Hematopoietic multipotent progenitor cell (in vitro differentiated cells): ENCODE measurements around the gene DAPK1. TPM values are rescaled to one million over a fixed set of nuclear protein-coding genes. Genes with fewer than 3 reads are reported as not detected.

ENCODE experiments used
- DNase-seq, 3 donors: peaks; one replicate each; pipeline ENCODE4 v3.0.0-alpha.2; 2011 to 2015; ENCODE audit warnings: low read depth in 2 of 3, low spot score in 2 of 3
- total RNA-seq: library from RNA; depleted of rRNA; stranded (reverse); fragments of >200 nt; gene quantifications from one replicate; pipeline ENCODE4 v1.2.3, GENCODE V29; 2012

Gene DAPK1
- total RNA-seq, 1 donor = 148 TPM

DNA sequence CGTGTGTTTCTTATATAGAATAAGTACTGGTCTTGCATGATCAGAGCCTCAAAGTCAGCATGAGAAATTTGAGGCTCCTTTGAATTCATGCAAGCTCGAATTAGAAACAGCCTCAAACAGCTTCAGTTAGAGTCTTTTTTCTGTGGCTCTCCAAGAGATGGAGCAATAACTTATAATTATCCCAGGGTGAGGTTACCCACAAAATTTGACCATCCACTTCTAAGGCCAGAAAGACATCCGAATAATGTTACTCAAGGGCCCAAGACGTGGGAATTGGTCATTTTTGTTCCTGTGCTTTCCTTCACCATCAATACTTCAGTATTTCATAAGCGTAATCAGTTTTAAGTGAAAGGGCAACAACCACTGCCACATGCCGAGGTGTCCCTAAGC lies 89.7 kb downstream of the DAPK1 start:
- no peak for DNase-seq

DNA sequence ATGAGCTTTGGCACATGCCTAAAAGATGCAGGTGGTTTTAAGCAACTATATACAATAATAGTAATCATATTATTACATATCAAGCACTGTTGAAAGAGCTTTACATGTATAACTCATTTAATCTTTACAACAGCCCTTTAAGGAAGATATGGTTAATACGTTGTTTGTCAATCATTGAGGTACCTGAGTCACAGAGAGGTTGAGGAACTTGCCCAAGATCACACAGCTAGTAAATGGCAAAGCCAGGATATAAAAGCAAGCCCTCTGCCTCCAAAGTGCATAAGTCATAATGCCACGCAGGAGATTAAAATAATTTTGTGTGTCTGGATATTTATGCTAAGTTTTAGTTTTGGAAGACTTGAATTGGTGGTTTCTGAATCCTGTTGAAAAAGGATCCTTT lies 90.2 kb downstream of the DAPK1 start:
- no peak for DNase-seq

DNA sequence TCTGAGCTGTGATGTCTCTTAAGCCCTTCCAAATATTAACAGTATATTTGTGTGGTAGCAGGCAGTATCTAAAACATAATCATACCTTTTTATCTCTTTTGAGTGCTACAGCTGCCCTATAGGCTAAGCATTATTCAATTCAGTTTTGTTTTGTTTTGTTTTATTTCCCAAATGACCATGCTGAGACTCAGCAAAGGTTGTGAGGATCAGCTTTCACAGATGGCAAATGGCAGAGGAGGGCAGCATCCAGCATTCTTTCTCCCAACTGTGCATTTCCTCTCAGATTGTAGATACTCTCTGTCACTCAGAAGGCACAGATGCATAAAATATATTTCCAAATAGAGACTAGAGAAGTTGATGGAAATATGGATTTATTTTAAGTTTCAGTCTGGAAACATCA lies 90.7 kb downstream of the DAPK1 start:
- no peak for DNase-seq

- DNase-seq = no peak
Measured at GRCh38 chr9:87590996-87591395, 93.3 kb downstream of the DAPK1 start.

DNA sequence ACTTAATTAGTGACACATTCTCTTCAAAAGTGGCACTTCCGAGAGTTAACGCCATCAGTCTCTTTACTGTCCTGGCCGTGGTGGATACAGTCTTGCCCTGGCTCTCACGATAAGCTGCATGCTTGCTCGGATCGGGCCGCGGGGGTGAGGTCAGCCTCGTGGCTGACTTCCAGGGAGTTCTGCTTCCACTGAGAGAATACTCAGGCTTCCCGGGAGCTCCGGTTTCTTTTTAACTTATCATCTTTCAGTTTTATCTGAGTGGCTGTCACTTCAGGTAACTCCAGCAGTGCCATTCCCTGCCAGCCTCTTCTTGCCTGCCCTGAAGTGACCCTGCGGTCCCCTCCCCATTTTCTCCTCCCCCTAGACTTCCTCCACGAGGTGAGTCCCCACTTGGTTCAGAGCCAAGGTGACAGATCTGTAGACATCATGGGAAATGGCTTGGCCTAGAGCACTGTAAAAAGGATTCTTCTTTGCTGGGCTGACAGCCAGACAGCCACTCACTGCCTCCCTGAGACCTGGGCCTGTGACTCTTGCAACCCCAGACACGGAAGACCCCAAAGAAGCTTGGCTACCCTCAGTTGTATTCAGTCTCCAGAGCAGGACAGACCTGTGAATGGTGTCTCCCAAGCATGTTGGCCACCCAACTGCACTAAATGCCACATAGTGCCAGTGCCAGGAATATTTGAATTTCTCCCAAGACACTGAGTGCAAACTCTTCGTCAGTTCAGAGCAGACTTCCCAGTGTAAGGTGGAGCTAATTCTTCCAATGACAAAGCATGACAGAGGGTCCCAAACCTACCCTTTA lies 95.1 kb downstream of the DAPK1 start:
- no peak for DNase-seq

GRCh38 chr9:87593359-87593980 lies 95.8 kb downstream of the DAPK1 start:
- peak in 1 of 3 donors; percentile 31 for DNase-seq

DNA sequence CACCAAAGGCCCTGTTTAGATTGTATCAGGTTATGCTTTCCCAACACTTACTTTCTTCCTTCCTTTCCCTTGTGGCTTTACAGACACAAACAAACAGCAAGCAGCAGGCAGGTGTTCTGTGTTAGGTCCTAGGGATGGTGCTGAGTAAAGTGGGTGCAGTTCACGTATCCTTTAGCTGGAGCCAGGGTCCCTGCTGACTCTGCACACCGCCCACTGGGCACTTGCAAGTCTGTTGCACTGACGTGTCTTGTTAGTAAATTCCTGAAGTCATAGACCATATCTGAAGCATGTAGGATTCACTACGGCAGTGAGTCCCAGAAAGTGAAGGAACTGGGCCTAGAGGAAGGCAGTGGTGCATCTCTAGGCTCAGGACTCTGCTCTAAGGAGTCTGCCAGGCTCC lies 96.5 kb downstream of the DAPK1 start:
- DNase-seq = no peak

GRCh38 chr9:87594662-87595061 lies 97.0 kb downstream of the DAPK1 start:
- DNase-seq = no peak

DNA sequence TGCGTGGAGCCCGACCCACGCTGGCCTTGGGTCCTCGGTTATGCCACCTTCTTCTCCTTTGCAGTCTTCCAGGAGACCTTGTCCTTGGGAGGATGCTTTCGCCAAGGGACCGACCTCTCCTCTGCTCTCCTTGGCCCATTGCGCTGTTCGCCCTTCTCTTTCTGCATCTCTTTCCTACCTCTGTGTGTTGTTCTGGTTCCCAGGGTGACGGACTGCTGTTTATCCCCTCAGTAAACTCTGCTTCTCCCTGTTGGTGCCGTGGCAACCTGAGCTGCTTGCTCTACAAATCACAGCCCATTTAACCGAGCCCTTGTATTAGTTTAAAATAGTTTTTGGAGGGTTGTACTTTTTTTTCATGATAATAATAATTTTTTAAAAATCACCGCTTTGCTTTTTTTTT lies 97.9 kb downstream of the DAPK1 start:
- peak in 2 of 3 donors; percentile 48 to 79 for DNase-seq

GRCh38 chr9:87596862-87597261 lies 99.2 kb downstream of the DAPK1 start:
- no peak for DNase-seq

DNA sequence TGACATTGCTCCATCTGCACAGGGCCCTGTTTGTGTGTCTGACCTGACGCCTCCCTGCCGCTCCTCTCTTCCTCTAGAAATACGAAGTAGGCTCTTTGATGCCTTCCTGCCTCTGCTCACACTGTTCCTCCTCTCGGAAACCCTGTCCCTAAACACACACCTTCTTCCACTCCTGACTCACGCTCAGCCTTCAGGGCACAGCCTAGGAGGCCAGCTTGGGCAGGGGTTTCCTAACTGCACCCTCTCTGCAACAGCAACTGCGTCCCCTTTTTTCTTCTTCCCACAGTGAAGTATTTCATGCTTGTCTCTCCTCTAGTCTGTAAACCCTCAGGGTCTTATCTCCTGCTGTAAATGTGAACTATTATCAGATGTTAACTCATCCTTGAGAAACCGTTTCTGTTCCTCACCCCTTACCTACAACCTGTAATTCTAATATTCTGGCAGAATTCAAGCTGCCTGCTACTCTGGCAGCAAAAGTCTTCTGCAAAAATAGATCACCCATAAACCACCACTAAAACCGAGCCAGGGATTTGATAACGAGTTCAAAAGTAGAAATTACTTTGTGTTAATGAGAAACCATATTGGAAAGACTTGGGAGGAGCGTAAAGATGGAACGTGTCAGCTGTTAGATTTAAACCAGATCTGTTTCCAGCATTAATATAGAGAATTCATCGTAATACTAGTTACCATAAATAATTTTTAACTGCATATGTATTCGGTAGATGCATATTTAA lies 100.2 kb downstream of the DAPK1 start:
- no peak for DNase-seq

DNA sequence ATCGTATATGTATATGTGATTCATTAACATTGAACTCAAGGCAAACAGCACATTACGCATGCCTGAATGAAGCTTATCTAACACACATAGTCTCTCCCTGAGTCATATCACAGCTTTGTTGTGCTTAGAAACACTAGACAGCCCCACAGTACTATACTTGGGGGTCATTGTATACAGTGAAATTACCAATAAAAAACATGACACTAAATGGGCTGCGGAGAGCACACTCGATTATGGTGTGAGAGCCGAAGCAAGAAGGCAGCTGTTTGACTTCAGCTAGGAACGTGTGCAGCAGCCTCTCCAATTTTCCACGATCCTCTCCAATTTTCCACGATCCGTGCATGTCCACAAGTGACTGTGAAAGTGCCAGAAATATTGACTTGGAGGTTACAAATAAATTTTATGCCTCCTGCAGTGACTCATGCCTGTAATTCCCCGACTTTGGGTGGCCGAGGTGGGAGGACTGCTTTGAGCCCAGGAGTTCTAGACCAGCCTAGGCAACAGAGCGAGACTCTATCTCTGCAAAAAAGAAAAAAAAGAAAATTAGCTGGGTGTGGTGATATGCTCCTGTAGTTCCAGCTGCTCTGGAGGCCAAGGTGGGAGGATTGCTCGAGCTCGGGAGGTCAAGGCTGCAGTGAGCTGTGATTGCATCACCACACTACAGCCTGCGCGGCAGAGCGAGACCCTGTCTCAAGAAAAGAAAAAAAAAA lies 102.4 kb downstream of the DAPK1 start:
- DNase-seq = no peak

- peak in 1 of 3 donors; percentile 37 for DNase-seq
Measured at GRCh38 chr9:87601176-87601575, 103.5 kb downstream of the DAPK1 start.

DNA sequence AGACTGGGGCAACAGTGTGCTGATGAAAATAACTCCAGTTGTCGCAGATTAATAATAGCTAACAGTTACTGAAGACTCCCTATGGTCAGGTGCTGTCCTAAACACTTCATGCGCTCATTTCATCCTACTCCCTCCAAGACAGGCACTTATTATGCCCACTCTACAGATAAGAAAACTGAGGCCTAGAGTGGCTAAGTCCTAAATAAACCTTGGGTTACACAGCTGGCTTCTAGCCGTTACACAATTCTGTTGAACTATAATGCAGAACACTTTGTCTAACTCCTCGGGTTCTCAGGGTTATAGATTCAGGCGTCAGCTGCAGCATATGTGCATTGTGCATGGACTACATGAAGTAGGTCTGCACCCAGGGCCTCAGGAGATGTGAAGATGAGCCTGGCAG lies 103.9 kb downstream of the DAPK1 start:
- DNase-seq = no peak

DNA sequence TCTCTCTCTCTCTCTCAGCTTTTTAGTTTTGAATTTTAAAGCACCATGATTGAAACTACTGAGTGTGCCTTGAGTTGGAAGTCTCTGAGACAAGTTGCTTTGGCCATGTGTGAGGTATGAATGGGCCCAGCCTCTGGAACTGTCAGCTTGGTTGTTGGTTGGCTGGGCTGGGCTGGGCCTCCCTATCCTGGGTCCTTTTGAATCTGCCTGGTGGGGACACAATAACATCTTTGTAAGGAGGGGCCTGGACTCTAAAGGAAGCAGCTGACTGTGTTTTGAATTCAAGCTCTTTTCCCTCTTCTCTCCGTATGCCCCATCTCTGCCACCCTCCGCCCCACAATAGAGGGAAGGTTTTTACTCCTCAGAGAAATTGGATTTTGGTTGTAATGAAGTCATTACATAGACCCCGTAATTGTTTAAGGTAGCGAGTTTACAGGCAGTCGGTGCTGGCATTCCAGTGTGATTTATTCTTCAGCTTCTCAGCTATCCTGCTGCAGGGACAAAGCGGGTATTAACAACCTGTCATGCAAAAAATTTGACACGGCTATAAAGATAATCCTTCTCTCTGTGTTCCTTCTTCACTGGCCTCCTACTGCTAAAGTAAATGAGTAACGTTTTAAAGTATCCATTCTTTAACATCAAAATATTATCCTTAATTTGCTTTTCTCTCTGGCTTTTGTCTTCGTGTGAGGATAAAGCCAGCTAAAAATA lies 105.4 kb downstream of the DAPK1 start:
- no peak for DNase-seq

- no peak for DNase-seq
Measured at GRCh38 chr9:87603854-87604490, 106.3 kb downstream of the DAPK1 start.

- peak in 2 of 3 donors; percentile 68 to 90 for DNase-seq
Measured at GRCh38 chr9:87604886-87605588, 107.4 kb downstream of the DAPK1 start.

- DNase-seq = peak in 1 of 3 donors; percentile 22
Measured at GRCh38 chr9:87605676-87606075, 108.0 kb downstream of the DAPK1 start.

- DNase-seq = no peak
Measured at GRCh38 chr9:87606841-87607521, 109.3 kb downstream of the DAPK1 start.
